HG03108 (cell line): ENCODE measurements around the gene TMEM144.
"Not testable (repeated sequence)": the region's sequence is repeated elsewhere in the genome, so short reads cannot be mapped to it uniquely, and the experiment has no call there.

Experiments
- ATAC-seq: cut with Tn5 transposase; IDR thresholded peaks from one replicate; pipeline ENCODE4 v1.9.1; 2021; ENCODE audit warnings: moderate library complexity; ENCODE audit not compliant: unreplicated experiment

Gene TMEM144

GRCh38 chr4:158234671-158235070 lies 24.4 kb downstream of the TMEM144 start:
- no peak for ATAC-seq

GRCh38 chr4:158236304-158237030 lies 26.2 kb downstream of the TMEM144 start:
- no peak for ATAC-seq

GRCh38 chr4:158238575-158238974 lies 28.3 kb downstream of the TMEM144 start:
- ATAC-seq, result no peak

- no peak for ATAC-seq
Measured at GRCh38 chr4:158239196-158239595, 28.9 kb downstream of the TMEM144 start.

- no peak for ATAC-seq
Measured at GRCh38 chr4:158243071-158243470, 32.8 kb downstream of the TMEM144 start.

- no peak for ATAC-seq
Measured at GRCh38 chr4:158250321-158250720, 40.0 kb downstream of the TMEM144 start.

- ATAC-seq, result peak; percentile 59
Measured at GRCh38 chr4:158253350-158253980, 43.2 kb downstream of the TMEM144 start.

- no peak for ATAC-seq
Measured at GRCh38 chr4:158254292-158254691, 44.0 kb downstream of the TMEM144 start.

GRCh38 chr4:158255727-158256324 lies 45.5 kb downstream of the TMEM144 start:
- peak; percentile 70 for ATAC-seq

- no peak for ATAC-seq
Measured at GRCh38 chr4:158259955-158260575, 49.8 kb downstream of the TMEM144 start.

GRCh38 chr4:158261480-158261879 lies 51.2 kb downstream of the TMEM144 start:
- ATAC-seq, result no peak

- no peak for ATAC-seq
Measured at GRCh38 chr4:158268553-158268952, 58.3 kb downstream of the TMEM144 start.

- ATAC-seq, result no peak
Measured at GRCh38 chr4:158274636-158275035, 64.3 kb downstream of the TMEM144 start.

- no peak for ATAC-seq
Measured at GRCh38 chr4:158277558-158277957, 67.3 kb downstream of the TMEM144 start.

GRCh38 chr4:158279052-158279451 lies 68.8 kb downstream of the TMEM144 start:
- not testable (repeated sequence) for ATAC-seq

- ATAC-seq, result no peak
Measured at GRCh38 chr4:158280856-158281255, 70.6 kb downstream of the TMEM144 start.

GRCh38 chr4:158282252-158282651 lies 72.0 kb downstream of the TMEM144 start:
- ATAC-seq, result no peak

GRCh38 chr4:158285429-158286216 lies 75.3 kb downstream of the TMEM144 start:
- ATAC-seq, result no peak

- no peak for ATAC-seq
Measured at GRCh38 chr4:158290912-158291311, 80.6 kb downstream of the TMEM144 start.

GRCh38 chr4:158291334-158292055 lies 81.2 kb downstream of the TMEM144 start:
- ATAC-seq, result no peak
